Neural progenitor cell (in vitro differentiated cells): Measurements from ENCODE around the gene TINCR.

Experiments used
- EZH2 ChIP-seq: fragments of 200-600 bp; sonication (generic); IDR thresholded peaks from 2 replicates; pipeline ENCODE4 v1.6.1; 2017; ENCODE audit warnings: antibody characterized with exemption, mild to moderate bottlenecking, moderate library complexity
- EZH2phosphoT487 ChIP-seq: fragments of 200-600 bp; sonication (generic); IDR thresholded peaks from 2 replicates; pipeline ENCODE4 v1.6.1; 2017; ENCODE audit warnings: antibody characterized with exemption
- TF ChIP-seq, protein P1 (sequence below): fragments of 200-600 bp; sonication (generic); IDR thresholded peaks from 2 replicates; pipeline ENCODE4 v1.5.1; 2017; ENCODE audit warnings: antibody characterized with exemption, mild to moderate bottlenecking

DNA sequence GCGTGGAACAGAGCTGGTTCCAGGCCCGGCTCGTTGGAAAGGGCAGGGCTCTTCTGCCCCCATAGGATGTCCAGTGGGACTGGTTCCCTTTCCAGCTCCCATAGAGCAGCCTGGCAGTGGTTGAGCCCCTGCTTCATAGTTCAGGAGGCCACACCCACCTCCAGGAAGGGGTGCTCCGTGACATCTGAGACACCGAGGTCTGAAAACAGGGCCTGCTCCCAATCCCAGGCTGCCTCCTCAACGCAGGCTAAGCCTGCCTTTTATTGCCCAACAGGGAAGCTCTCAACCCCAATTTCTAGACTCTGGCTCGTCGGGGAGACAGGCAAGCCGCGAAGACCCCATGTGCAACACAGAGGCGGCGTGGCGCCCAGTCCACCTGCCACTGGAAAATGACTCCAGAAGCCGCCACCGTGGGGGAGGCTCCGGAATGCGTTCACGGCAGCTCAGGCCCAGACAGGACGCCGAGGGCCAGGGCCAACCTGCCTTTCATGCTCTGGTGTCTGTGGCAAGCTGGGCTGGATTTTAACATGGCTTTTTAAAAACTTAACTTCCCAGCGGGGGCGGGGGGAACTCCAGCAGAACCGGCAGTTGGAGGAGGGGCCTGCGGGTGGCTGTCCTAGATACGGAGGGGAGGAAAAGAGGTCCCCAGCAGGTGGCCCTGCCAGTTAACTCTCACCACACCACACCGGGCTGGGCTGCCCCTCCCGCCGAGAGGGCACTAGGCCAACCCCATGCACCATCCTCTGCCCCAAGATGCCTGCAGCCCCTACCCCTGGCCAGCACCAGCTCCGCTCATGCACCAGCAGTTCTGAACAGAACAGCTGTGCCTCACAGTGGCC is 17.9 kb upstream of the TINCR start:
- TF ChIP-seq, protein P1, sequence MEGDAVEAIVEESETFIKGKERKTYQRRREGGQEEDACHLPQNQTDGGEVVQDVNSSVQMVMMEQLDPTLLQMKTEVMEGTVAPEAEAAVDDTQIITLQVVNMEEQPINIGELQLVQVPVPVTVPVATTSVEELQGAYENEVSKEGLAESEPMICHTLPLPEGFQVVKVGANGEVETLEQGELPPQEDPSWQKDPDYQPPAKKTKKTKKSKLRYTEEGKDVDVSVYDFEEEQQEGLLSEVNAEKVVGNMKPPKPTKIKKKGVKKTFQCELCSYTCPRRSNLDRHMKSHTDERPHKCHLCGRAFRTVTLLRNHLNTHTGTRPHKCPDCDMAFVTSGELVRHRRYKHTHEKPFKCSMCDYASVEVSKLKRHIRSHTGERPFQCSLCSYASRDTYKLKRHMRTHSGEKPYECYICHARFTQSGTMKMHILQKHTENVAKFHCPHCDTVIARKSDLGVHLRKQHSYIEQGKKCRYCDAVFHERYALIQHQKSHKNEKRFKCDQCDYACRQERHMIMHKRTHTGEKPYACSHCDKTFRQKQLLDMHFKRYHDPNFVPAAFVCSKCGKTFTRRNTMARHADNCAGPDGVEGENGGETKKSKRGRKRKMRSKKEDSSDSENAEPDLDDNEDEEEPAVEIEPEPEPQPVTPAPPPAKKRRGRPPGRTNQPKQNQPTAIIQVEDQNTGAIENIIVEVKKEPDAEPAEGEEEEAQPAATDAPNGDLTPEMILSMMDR, result no peak
- TF ChIP-seq EZH2, result no peak
- no peak for TF ChIP-seq EZH2phosphoT487
